GM23338 (cell line): ENCODE data around the gene CTRB2. TPM values are rescaled to one million over a fixed set of nuclear protein-coding genes. Genes with fewer than 3 reads are reported as not detected.

ENCODE experiments used
- ATAC-seq: fragments of 200-7000 bp; cut with Tn5 transposase; 3 replicates; pipeline ENCODE4 v1.9.1; 2020
- DNase-seq: peaks from one replicate; pipeline ENCODE4 v3.0.0-alpha.2; 2015; ENCODE audit warnings: low spot score
- H2AFZ ChIP-seq: fragments of 200-600 bp; sonication (generic); 2 replicates; pipeline ENCODE4 v1.8.0; 2016; ENCODE audit warnings: antibody characterized with exemption, mild to moderate bottlenecking, moderate library complexity
- H3F3A ChIP-seq: fragments of 200-600 bp; sonication (generic); replicated peaks from 2 replicates; pipeline ENCODE4 v1.8.0; 2017; ENCODE audit warnings: antibody characterized with exemption, mixed run types, low read depth
- H3K27ac ChIP-seq: fragments of 200-600 bp; sonication (generic); 2 replicates; pipeline ENCODE4 v1.6.1; 2016; ENCODE audit warnings: low read depth
- H3K27me3 ChIP-seq: fragments of 200-600 bp; sonication (generic); 2 replicates; pipeline ENCODE4 v1.8.0; 2016; ENCODE audit warnings: mild to moderate bottlenecking, mixed run types, moderate library complexity; ENCODE audit not compliant: insufficient read depth
- H3K36me3 ChIP-seq: fragments of 200-600 bp; sonication (generic); 2 replicates; pipeline ENCODE4 v1.8.0; 2016; ENCODE audit warnings: mild to moderate bottlenecking; ENCODE audit not compliant: insufficient read depth
- H3K4me1 ChIP-seq: fragments of 200-600 bp; sonication (generic); 2 replicates; pipeline ENCODE4 v1.8.0; 2016; ENCODE audit warnings: mild to moderate bottlenecking, moderate library complexity; ENCODE audit not compliant: insufficient read depth
- H3K4me2 ChIP-seq: fragments of 200-600 bp; sonication (generic); 2 replicates; pipeline ENCODE4 v1.7.1; 2017; ENCODE audit warnings: mixed run types
- H3K4me3 ChIP-seq: fragments of 200-600 bp; sonication (generic); 2 replicates; pipeline ENCODE4 v1.6.1; 2016; ENCODE audit warnings: mixed run types
- H3K79me2 ChIP-seq: fragments of 200-600 bp; sonication (generic); replicated peaks from 2 replicates; pipeline ENCODE4 v1.8.0; 2017; ENCODE audit warnings: mild to moderate bottlenecking; ENCODE audit not compliant: insufficient read depth
- H3K9me2 ChIP-seq: fragments of 200-600 bp; sonication (generic); 2 replicates; pipeline ENCODE4 v1.8.0; 2017; ENCODE audit not compliant: insufficient read depth
- H4K20me1 ChIP-seq: fragments of 200-600 bp; sonication (generic); replicated peaks from 2 replicates; pipeline ENCODE4 v1.8.0; 2017; ENCODE audit warnings: mild to moderate bottlenecking; ENCODE audit not compliant: insufficient read depth
- H3K27ac Mint-ChIP-seq: 2 replicates; pipeline ENCODE4 v1.8.0; 2020; ENCODE audit warnings: inconsistent platforms, mild to moderate bottlenecking, moderate library complexity, mixed read lengths
- H3K27me3 Mint-ChIP-seq: 3 replicates; pipeline ENCODE4 v1.8.0; 2022; ENCODE audit warnings: low read depth, mild to moderate bottlenecking, moderate library complexity, mixed read lengths, inconsistent platforms; ENCODE audit not compliant: insufficient read depth, poor library complexity
- H3K36me3 Mint-ChIP-seq: 3 replicates; pipeline ENCODE4 v1.8.0; 2021; ENCODE audit warnings: low read depth, mild to moderate bottlenecking, inconsistent platforms, moderate library complexity, mixed read lengths
- H3K4me1 Mint-ChIP-seq: 3 replicates; pipeline ENCODE4 v1.8.0; 2020; ENCODE audit warnings: mild to moderate bottlenecking, inconsistent platforms, mixed read lengths
- H3K4me3 Mint-ChIP-seq: 3 replicates; pipeline ENCODE4 v1.8.0; 2021; ENCODE audit warnings: moderate library complexity, mild to moderate bottlenecking, inconsistent platforms, mixed read lengths
- H3K9me3 Mint-ChIP-seq: 3 replicates; pipeline ENCODE4 v1.8.0; 2020; ENCODE audit warnings: moderate library complexity, mild to moderate bottlenecking, inconsistent platforms, mixed read lengths
- CTCF ChIP-seq, 2 experiments: fragments of 200-600 bp in 1 of 2; sonication (generic) in 1 of 2; conservative IDR thresholded peaks; 2 replicates each; pipeline versions ENCODE4 v1.5.1 to v1.6.1; 2016 to 2017; ENCODE audit warnings: antibody characterized with exemption in 2 of 2, low read depth in 2 of 2, mild to moderate bottlenecking in 2 of 2, moderate library complexity in 1 of 2
- EZH2 ChIP-seq: fragments of 200-600 bp; sonication (generic); IDR thresholded peaks from one replicate; pipeline ENCODE4 v1.8.0; 2017; ENCODE audit warnings: antibody characterized with exemption, mild to moderate bottlenecking, low read depth; ENCODE audit not compliant: unreplicated experiment
- JUNB ChIP-seq: IDR thresholded peaks from one replicate; pipeline ENCODE4 v1.6.1; 2016; ENCODE audit warnings: antibody characterized with exemption; ENCODE audit not compliant: unreplicated experiment
- NANOG ChIP-seq: IDR thresholded peaks from 2 replicates; pipeline ENCODE4 v1.6.1; 2016; ENCODE audit warnings: antibody characterized with exemption, borderline replicate concordance
- ZNF331 ChIP-seq: fragments of 250-450 bp; sonication (Bioruptor Pico); IDR thresholded peaks from 2 replicates; pipeline ENCODE4 v1.5.0; 2020; ENCODE audit warnings: low read depth, mild to moderate bottlenecking, moderate library complexity
- polyA plus RNA-seq: library from polyadenylated mRNA; unstranded; fragments of >200 nt; fragmentation: Nextera tagmentation; extraction: Ambion mirVana; gene quantifications from 2 replicates; pipeline ENCODE4 v1.2.1, GENCODE V29; 2016
- total RNA-seq: library from RNA; depleted of rRNA; stranded (reverse); fragments of >200 nt; shearing (Covaris generic); gene quantifications from 2 replicates; pipeline ENCODE4 v1.2.3, GENCODE V29; 2014
- TF ChIP-seq, protein P1 (sequence below): IDR thresholded peaks from 2 replicates; pipeline ENCODE4 v1.6.1; 2016; ENCODE audit warnings: antibody characterized with exemption
- TF ChIP-seq, protein P2 (sequence below): fragments of 250-450 bp; sonication (Bioruptor Pico); IDR thresholded peaks from 2 replicates; pipeline ENCODE4 v1.5.0; 2020; ENCODE audit warnings: mild to moderate bottlenecking, moderate library complexity

CTRB2 gene
- total and polyA plus RNA-seq, 2 experiments from 2014 or later = not detected

- no peak for DNase-seq
- no peaks in the 10 kb centered on the region for H3K27me3 ChIP-seq
Measured at GRCh38 chr16:75208861-75209505, 2.0 kb upstream of the CTRB2 start.

More at GRCh38 chr16:75208861-75209505, 2.0 kb upstream of the CTRB2 start:
- no peaks in the 10 kb centered on the region for H3K9me3 Mint-ChIP-seq
- H3K4me1 Mint-ChIP-seq = peaks cover 6% of the 10 kb centered on the region; the same call in 1 of the 3 replicates
- H3F3A ChIP-seq = no peaks in the 10 kb centered on the region
- H3K4me1 ChIP-seq = no peaks in the 10 kb centered on the region
- H3K79me2 ChIP-seq = no peaks in the 10 kb centered on the region
- H3K36me3 Mint-ChIP-seq = no peaks in the 10 kb centered on the region
- no peak overlapping the region; the same call in 2 of the 3 replicates for H3K4me3 Mint-ChIP-seq
- H3K27ac ChIP-seq = no peak overlapping the region
- no peaks in the 10 kb centered on the region for H3K36me3 ChIP-seq
- no peak overlapping the region for H3K4me3 ChIP-seq
- peaks cover 2% of the 10 kb centered on the region for H3K27me3 Mint-ChIP-seq
- peak; percentile 54 for ATAC-seq
- peak overlapping the region; percentile 28; the same call in 1 of the 2 replicates for H2AFZ ChIP-seq
- H3K4me2 ChIP-seq = no peak overlapping the region
- TF ChIP-seq CTCF (conservative IDR thresholded peaks at IDR 0.05; ENCODE audit: low read depth in 2 of 2) (no peak), NANOG (no peak), JUNB (no peak), ZNF331 (CRISPR knock-in tag) (no peak), EZH2 (no peak)
- TF ChIP-seq, protein P1, sequence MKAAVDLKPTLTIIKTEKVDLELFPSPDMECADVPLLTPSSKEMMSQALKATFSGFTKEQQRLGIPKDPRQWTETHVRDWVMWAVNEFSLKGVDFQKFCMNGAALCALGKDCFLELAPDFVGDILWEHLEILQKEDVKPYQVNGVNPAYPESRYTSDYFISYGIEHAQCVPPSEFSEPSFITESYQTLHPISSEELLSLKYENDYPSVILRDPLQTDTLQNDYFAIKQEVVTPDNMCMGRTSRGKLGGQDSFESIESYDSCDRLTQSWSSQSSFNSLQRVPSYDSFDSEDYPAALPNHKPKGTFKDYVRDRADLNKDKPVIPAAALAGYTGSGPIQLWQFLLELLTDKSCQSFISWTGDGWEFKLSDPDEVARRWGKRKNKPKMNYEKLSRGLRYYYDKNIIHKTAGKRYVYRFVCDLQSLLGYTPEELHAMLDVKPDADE = no peak
- TF ChIP-seq, protein P2, sequence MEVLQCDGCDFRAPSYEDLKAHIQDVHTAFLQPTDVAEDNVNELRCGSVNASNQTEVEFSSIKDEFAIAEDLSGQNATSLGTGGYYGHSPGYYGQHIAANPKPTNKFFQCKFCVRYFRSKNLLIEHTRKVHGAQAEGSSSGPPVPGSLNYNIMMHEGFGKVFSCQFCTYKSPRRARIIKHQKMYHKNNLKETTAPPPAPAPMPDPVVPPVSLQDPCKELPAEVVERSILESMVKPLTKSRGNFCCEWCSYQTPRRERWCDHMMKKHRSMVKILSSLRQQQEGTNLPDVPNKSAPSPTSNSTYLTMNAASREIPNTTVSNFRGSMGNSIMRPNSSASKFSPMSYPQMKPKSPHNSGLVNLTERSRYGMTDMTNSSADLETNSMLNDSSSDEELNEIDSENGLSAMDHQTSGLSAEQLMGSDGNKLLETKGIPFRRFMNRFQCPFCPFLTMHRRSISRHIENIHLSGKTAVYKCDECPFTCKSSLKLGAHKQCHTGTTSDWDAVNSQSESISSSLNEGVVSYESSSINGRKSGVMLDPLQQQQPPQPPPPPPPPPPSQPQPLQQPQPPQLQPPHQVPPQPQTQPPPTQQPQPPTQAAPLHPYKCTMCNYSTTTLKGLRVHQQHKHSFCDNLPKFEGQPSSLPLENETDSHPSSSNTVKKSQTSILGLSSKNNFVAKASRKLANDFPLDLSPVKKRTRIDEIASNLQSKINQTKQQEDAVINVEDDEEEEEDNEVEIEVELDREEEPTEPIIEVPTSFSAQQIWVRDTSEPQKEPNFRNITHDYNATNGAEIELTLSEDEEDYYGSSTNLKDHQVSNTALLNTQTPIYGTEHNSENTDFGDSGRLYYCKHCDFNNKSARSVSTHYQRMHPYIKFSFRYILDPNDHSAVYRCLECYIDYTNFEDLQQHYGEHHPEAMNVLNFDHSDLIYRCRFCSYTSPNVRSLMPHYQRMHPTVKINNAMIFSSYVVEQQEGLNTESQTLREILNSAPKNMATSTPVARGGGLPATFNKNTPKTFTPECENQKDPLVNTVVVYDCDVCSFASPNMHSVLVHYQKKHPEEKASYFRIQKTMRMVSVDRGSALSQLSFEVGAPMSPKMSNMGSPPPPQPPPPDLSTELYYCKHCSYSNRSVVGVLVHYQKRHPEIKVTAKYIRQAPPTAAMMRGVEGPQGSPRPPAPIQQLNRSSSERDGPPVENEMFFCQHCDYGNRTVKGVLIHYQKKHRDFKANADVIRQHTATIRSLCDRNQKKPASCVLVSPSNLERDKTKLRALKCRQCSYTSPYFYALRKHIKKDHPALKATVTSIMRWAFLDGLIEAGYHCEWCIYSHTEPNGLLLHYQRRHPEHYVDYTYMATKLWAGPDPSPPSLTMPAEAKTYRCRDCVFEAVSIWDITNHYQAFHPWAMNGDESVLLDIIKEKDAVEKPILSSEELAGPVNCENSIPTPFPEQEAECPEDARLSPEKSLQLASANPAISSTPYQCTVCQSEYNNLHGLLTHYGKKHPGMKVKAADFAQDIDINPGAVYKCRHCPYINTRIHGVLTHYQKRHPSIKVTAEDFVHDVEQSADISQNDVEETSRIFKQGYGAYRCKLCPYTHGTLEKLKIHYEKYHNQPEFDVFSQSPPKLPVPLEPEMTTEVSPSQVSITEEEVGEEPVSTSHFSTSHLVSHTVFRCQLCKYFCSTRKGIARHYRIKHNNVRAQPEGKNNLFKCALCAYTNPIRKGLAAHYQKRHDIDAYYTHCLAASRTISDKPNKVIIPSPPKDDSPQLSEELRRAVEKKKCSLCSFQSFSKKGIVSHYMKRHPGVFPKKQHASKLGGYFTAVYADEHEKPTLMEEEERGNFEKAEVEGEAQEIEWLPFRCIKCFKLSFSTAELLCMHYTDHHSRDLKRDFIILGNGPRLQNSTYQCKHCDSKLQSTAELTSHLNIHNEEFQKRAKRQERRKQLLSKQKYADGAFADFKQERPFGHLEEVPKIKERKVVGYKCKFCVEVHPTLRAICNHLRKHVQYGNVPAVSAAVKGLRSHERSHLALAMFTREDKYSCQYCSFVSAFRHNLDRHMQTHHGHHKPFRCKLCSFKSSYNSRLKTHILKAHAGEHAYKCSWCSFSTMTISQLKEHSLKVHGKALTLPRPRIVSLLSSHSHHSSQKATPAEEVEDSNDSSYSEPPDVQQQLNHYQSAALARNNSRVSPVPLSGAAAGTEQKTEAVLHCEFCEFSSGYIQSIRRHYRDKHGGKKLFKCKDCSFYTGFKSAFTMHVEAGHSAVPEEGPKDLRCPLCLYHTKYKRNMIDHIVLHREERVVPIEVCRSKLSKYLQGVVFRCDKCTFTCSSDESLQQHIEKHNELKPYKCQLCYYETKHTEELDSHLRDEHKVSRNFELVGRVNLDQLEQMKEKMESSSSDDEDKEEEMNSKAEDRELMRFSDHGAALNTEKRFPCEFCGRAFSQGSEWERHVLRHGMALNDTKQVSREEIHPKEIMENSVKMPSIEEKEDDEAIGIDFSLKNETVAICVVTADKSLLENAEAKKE (CRISPR knock-in tag) = no peak
- H3K27ac Mint-ChIP-seq = no peak overlapping the region
- no peaks in the 10 kb centered on the region for H3K9me2 ChIP-seq
- H4K20me1 ChIP-seq = 0 out of 2 replicates have a peak, but pooled peaks cover 3% of the 10 kb centered on the region
